Upper lobe of left lung (tissue), 6 donors: ENCODE results near the gene POU2AF3. TPM values are rescaled to one million over a fixed set of nuclear protein-coding genes. Genes with fewer than 3 reads are reported as not detected.

ENCODE experiments used
- ATAC-seq, 2 donors: fragments of 200-7000 bp; cut with Tn5 transposase; one replicate each; pipeline ENCODE4 v1.9.1; 2022; ENCODE audit warnings: mild to moderate bottlenecking in 2 of 2, moderate library complexity in 2 of 2; ENCODE audit not compliant: low FRiP score in 2 of 2
- DNase-seq, 2 donors: peaks; one replicate each; pipeline ENCODE4 v3.0.0-alpha.2; 2019 to 2020
- H3K27ac ChIP-seq, 4 donors: fragments of 200-600 bp; sonication (generic); one replicate each; pipeline ENCODE4 v1.5.1; 2016 to 2019
- H3K27me3 ChIP-seq, 4 donors: fragments of 200-600 bp; sonication (generic); one replicate each; pipeline ENCODE4 v1.5.1; 2017 to 2019
- H3K36me3 ChIP-seq, 4 donors: fragments of 200-600 bp; sonication (generic); one replicate each; pipeline ENCODE4 v1.5.1; 2016 to 2019
- H3K4me1 ChIP-seq, 4 donors: fragments of 200-600 bp; sonication (generic); one replicate each; pipeline ENCODE4 v1.5.1; 2018 to 2019
- H3K4me3 ChIP-seq, 4 donors: fragments of 200-600 bp; sonication (generic); one replicate each; pipeline ENCODE4 v1.5.1; 2017 to 2019; ENCODE audit warnings: mild to moderate bottlenecking in 2 of 4, moderate library complexity in 1 of 4
- H3K9me3 ChIP-seq, 4 donors: fragments of 200-600 bp; sonication (generic); one replicate each; pipeline ENCODE4 v1.5.1; 2018 to 2019
- POLR2A ChIP-seq, 4 donors: fragments of 450-650 bp; IDR thresholded peaks; one replicate each; pipeline ENCODE4 v1.5.1; 2016 to 2017; ENCODE audit warnings: antibody characterized with exemption in 4 of 4, mild to moderate bottlenecking in 2 of 4
- WGBS, 2 donors: methylation state at CpG; one replicate each; pipeline ENCODE4 v1.1.5; 2017 to 2018; 5-methylcytosine and 5-hydroxymethylcytosine counted together
- small RNA-seq, 4 donors: library from RNA; depleted of rRNA; stranded (forward); fragments of <200 nt; gene quantifications; one replicate each; pipeline ENCODE3, GENCODE V24; 2016
- total RNA-seq, 6 donors: library from RNA; depleted of rRNA in 4 of 6; stranded (reverse); fragments of >200 nt in 4 of 6; gene quantifications; one replicate each; pipeline versions ENCODE4 v1.1.0 to v1.2.1, GENCODE V29; 2016 to 2021
- donor health status: DM: no; HTN: no; CAD: no; lungs with moderate emphysema.
- donor health status: DM: no; HTN: yes; CAD: no; lungs with severe emphysema.

Gene POU2AF3
- total RNA-seq, 6 donors from 2014 or later, result 1.7 to 12.6 (median 3.6) TPM

DNA sequence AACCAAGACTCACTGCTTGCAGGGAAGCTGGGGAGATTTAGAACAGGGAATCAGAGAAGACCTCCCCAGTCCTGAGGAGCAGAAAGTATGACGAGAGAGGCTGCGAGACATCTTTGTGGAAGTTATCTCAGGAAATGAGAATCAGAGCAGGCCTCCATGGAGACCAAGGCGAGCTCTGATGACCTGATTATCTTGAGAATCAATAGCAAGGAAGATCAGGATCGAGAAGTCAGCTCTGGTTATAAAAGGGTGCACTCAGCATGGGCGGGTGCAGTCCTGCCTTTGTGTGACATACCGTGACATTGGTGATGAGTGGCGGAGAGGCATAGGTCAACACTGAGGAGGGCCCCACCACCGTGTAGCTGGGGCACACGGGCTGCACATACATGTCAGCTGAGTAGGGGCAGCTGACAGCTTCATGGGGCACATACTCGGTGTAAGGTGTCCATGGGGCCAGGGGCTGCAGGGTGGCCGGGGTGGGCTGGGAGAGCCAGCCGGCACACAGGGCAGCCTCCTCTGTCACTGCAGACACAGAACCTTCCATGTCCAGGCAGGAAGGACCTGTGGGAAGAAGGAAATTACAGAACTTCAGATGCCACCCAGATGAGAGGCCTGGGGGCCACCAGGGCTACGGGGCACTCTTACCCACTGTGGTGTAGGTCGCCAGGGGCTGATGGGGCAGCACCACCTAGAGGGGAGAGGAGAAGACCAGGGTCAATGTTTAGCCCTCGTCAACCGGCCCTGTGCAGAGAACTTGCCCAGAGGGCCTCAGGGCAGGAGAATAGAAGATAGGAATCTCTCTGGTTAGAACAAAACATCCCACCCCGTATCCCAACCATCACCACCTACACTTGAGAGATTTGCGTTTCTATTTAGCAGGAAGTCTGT lies 59.0 kb downstream of the POU2AF3 start:
- peak in 1 of 2 donors; percentile 61 for DNase-seq
- Histone ChIP-seq H3K27ac (no peak overlapping the region), H3K4me1 (no peaks in the 10 kb centered on the region)

More for the DNA sequence above, 59.0 kb downstream of the POU2AF3 start:
- WGBS, 2 donors, result 79 to 84% methylated on average over 18 of the region's 18 CpGs
- Histone ChIP-seq H3K36me3 (no peaks in the 10 kb centered on the region), H3K9me3 (no peaks in the 10 kb centered on the region), H3K4me3 (no peak overlapping the region), H3K27me3 (no peaks in the 10 kb centered on the region)
- no peak for ATAC-seq
- TF ChIP-seq POLR2A (IDR thresholded peaks at IDR 0.05), result no peak

Small RNA genes within 50 kb of the gene (small RNA-seq; reads per million reads assigned to genes)
- 0 reads per million in 4 donors for gene MIR4491

Other genes starting within 250 kb of the POU2AF3 start
- under 1 TPM in 1 of 6 donors, not detected in 5; 0.24 TPM for gene POU2AF2, start 52.8 kb upstream of the POU2AF3 start, total RNA-seq
- 10 to 100 TPM in 1 of 6 donors, 1 to 10 TPM in 5; 1.3 to 42.1 (median 4.0) TPM for gene POU2AF1, start 80.7 kb downstream of the POU2AF3 start, total RNA-seq
- 1 to 10 TPM in 2 of 6 donors, under 1 TPM in 1, not detected in 3; 0.24 to 4.1 (median 1.1) TPM for gene BTG4, start 213.8 kb downstream of the POU2AF3 start, total RNA-seq
- gene HOATZ, start 216.2 kb downstream of the POU2AF3 start, total RNA-seq, result 10 to 100 TPM in 1 of 6 donors, 1 to 10 TPM in 4, under 1 TPM in 1; 0.37 to 59.0 (median 8.1) TPM
- 10 to 100 TPM in 4 of 6 donors, 1 to 10 TPM in 2; 3.1 to 46.6 (median 13.9) TPM for gene LAYN, start 242.2 kb downstream of the POU2AF3 start, total RNA-seq